ENCODE results near the gene PTCD3.

DNA sequence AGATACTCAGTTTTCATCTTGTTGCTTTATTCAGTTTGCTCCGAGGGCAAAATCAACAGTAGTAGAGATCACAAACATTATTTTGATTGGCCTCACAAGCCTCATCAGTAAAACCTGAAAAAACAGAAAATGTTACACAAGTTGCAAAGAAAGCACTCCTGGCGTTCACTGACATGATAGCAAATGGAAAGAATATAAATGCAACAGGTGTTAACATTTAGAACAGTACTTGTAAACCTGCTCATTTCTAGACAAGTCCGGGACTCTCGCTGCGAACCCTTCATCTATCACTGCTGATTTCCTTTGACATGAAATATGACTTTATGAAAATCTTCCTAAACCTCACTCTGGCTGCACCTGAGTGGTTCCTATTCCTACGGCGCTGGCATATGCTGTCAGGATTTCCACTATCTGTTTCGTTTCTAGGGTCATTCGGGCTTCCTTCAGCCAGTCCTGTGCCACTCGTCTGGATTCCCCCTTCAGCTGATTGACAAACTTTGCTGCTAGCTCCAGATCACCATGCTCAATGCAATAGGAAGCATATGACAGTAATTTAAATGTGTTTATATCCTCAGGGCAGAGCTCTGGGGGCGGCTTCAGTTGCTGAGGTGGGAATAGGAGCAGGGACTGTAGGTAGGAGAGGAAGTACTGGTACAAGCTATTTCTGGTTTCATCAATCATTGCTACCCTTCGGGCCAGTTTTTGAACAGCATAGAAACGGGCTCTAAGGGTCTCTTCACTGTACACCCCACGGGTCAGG is 38.1 kb downstream of the PTCD3 start:
- TF ChIP-seq, protein P1, sequence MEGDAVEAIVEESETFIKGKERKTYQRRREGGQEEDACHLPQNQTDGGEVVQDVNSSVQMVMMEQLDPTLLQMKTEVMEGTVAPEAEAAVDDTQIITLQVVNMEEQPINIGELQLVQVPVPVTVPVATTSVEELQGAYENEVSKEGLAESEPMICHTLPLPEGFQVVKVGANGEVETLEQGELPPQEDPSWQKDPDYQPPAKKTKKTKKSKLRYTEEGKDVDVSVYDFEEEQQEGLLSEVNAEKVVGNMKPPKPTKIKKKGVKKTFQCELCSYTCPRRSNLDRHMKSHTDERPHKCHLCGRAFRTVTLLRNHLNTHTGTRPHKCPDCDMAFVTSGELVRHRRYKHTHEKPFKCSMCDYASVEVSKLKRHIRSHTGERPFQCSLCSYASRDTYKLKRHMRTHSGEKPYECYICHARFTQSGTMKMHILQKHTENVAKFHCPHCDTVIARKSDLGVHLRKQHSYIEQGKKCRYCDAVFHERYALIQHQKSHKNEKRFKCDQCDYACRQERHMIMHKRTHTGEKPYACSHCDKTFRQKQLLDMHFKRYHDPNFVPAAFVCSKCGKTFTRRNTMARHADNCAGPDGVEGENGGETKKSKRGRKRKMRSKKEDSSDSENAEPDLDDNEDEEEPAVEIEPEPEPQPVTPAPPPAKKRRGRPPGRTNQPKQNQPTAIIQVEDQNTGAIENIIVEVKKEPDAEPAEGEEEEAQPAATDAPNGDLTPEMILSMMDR (IDR thresholded peaks at IDR 0.05) = no peak
- TF ChIP-seq TEAD4 (IDR thresholded peaks at IDR 0.05; ENCODE audit: borderline replicate concordance, insufficient read depth) (no peak), POLR2AphosphoS5 (IDR thresholded peaks at IDR 0.05; ENCODE audit: low read depth, low read length) (no peak)
